ENCODE data around the gene LINC00237. TPM values are rescaled to one million over a fixed set of nuclear protein-coding genes. Genes with fewer than 3 reads are reported as not detected.

Gene LINC00237
- total RNA-seq, 2 donors from 2014 or later = not detected

DNA sequence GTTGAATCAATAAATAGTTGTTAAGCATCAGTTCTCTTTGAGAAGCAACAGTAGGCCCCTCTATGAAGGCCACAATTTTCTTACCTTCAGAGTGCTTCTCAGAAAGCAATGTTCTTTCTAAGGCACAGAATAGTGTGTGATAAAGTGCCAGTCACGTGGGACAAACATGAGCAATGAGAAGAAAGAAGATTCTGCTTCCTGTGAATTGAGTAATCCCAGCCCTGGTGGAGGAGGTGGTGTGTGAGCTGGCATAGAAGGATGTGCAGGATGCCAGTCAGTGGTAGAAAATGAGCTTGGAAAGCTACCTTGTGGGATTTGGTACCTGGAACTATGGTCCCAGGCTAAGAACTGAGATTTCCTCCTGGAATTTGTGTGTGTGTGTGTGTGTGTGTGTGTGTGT, 41.4 kb upstream of the LINC00237 start:
- Histone ChIP-seq H3K4me3 (no peak overlapping the region), H3K27me3 (no peaks in the 10 kb centered on the region), H3K4me1 (no peaks in the 10 kb centered on the region), H3K9me3 (no peaks in the 10 kb centered on the region), H3K36me3 (replicated peaks in 1 of 2; ENCODE audit: insufficient read depth in 1 of 2, low read depth in 2 of 2) (peaks cover 0 to 5% of the 10 kb centered on the region in 2 donors), H3K27ac (no peak overlapping the region)
- WGBS, 2 donors = 75 to 79% methylated on average over 1 of the region's 1 CpG
- ATAC-seq (no peak), DNase-seq (no peak)
- intact Hi-C loops (cut with DNase I) = no loop called here
- TF ChIP-seq POLR2A (IDR thresholded peaks at IDR 0.05) = no peak
- TF ChIP-seq, protein P1, sequence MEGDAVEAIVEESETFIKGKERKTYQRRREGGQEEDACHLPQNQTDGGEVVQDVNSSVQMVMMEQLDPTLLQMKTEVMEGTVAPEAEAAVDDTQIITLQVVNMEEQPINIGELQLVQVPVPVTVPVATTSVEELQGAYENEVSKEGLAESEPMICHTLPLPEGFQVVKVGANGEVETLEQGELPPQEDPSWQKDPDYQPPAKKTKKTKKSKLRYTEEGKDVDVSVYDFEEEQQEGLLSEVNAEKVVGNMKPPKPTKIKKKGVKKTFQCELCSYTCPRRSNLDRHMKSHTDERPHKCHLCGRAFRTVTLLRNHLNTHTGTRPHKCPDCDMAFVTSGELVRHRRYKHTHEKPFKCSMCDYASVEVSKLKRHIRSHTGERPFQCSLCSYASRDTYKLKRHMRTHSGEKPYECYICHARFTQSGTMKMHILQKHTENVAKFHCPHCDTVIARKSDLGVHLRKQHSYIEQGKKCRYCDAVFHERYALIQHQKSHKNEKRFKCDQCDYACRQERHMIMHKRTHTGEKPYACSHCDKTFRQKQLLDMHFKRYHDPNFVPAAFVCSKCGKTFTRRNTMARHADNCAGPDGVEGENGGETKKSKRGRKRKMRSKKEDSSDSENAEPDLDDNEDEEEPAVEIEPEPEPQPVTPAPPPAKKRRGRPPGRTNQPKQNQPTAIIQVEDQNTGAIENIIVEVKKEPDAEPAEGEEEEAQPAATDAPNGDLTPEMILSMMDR (IDR thresholded peaks at IDR 0.05) = no peak

DNA sequence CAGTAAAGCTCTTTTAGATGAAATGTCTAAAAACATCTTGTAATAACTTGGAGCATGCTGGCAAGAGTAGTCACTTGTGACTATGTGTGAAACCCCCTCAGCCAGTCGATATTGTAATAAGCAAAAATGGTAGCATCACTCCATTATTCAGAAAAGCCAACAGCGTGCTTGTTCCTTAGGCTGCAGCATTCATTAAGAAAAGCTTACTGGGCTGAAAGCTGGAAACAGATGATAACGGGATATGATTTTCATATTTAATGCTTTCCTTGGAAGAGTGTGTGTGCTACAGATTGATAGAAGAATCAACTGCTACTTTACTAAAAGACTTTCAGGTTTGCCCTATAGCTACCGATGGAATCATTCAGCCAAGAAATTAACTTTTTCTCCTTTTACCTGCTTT, 40.1 kb upstream of the LINC00237 start:
- TF ChIP-seq, protein P1 (IDR thresholded peaks at IDR 0.05) = no peak
- no peak for TF ChIP-seq POLR2A (IDR thresholded peaks at IDR 0.05)
- Histone ChIP-seq H3K9me3 (no peaks in the 10 kb centered on the region), H3K4me3 (no peak overlapping the region), H3K27me3 (no peaks in the 10 kb centered on the region), H3K36me3 (replicated peaks in 1 of 2; ENCODE audit: insufficient read depth in 1 of 2, low read depth in 2 of 2) (peaks cover 0 to 5% of the 10 kb centered on the region in 2 donors), H3K4me1 (no peaks in the 10 kb centered on the region), H3K27ac (no peak overlapping the region)
- WGBS, 2 donors = 94 to 96% methylated on average over 4 of the region's 4 CpGs
- intact Hi-C loops (cut with DNase I) = no loop called here
- no peak for ATAC-seq
- no peak for DNase-seq

- no peak for DNase-seq
- no peaks in the 10 kb centered on the region for H3K4me1 ChIP-seq
- no peaks in the 10 kb centered on the region for H3K27me3 ChIP-seq
- no peak overlapping the region for H3K27ac ChIP-seq
- no peaks in the 10 kb centered on the region for H3K9me3 ChIP-seq
- intact Hi-C loops (cut with DNase I) = no loop called here
- WGBS, 2 donors = 86 to 90% methylated on average over 3 of the region's 3 CpGs
- no peak for TF ChIP-seq POLR2A (IDR thresholded peaks at IDR 0.05)
- TF ChIP-seq, protein P1 (IDR thresholded peaks at IDR 0.05) = no peak
- no peak overlapping the region for H3K4me3 ChIP-seq
- ATAC-seq = no peak
- H3K36me3 ChIP-seq (replicated peaks in 1 of 2; ENCODE audit: insufficient read depth in 1 of 2, low read depth in 2 of 2) = peaks cover 0 to 5% of the 10 kb centered on the region in 2 donors
Measured at GRCh38 chr20:21145424-21145823, 39.3 kb upstream of the LINC00237 start.

DNA sequence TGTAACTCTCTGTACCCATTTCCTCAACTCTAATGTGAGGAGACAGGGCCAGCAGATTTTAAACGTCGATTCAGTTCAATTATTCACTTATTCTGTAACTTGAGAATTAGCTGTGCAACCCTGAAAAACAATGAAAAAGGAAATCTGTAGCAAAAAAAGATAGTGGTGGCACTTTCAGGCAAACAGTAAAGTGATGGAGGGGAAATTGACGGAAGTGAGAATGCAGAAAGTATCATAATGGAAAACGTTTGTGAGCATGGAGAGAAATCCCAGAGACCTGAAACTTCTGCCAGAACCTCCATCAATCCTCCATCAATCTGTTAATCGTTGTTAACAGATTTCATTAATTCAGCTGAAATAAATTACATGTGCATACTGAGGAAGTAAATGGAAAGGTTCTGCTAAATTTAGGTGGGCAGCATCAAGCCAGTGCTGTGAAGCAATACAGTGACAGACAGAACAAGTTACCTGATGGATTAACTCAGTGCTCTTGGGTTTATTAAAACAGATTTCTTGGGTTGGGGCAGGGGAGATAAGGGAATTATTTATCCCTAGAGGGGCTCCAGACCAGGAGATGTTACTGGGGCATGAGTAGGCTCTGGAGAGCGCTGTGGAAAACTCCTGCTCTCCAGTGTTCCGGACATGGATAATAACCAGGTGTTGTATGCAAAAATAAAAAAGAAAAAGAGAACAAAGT, 37.2 kb upstream of the LINC00237 start:
- no peak for ATAC-seq
- no peak for DNase-seq
- Histone ChIP-seq H3K4me3 (no peak overlapping the region), H3K36me3 (replicated peaks in 1 of 2; ENCODE audit: insufficient read depth in 1 of 2, low read depth in 2 of 2) (peaks cover 0 to 4% of the 10 kb centered on the region in 2 donors), H3K4me1 (no peaks in the 10 kb centered on the region), H3K9me3 (no peaks in the 10 kb centered on the region), H3K27ac (no peak overlapping the region), H3K27me3 (no peaks in the 10 kb centered on the region)
- WGBS, 2 donors = 81% methylated on average over 7 of the region's 7 CpGs
- intact Hi-C loops (cut with DNase I) = no loop called here
- TF ChIP-seq, protein P1 (IDR thresholded peaks at IDR 0.05) = no peak
- TF ChIP-seq POLR2A (IDR thresholded peaks at IDR 0.05) = no peak

- H3K9me3 ChIP-seq = no peaks in the 10 kb centered on the region
- 78 to 79% methylated on average over 5 of the region's 5 CpGs for WGBS, 2 donors
- peaks cover 0 to 4% of the 10 kb centered on the region in 2 donors for H3K36me3 ChIP-seq (replicated peaks in 1 of 2; ENCODE audit: insufficient read depth in 1 of 2, low read depth in 2 of 2)
- H3K27ac ChIP-seq = no peak overlapping the region
- H3K4me1 ChIP-seq = no peaks in the 10 kb centered on the region
- no peak for DNase-seq
- H3K27me3 ChIP-seq = no peaks in the 10 kb centered on the region
- intact Hi-C loops (cut with DNase I) = no loop called here
- no peak overlapping the region for H3K4me3 ChIP-seq
- no peak for TF ChIP-seq POLR2A (IDR thresholded peaks at IDR 0.05)
- TF ChIP-seq, protein P1 (IDR thresholded peaks at IDR 0.05) = no peak
- ATAC-seq = no peak
Measured at GRCh38 chr20:21141825-21142224, 35.7 kb upstream of the LINC00237 start.
